Colonic mucosa (tissue), 4 donors: ENCODE results near the gene IGFBP3. TPM values are rescaled to one million over a fixed set of nuclear protein-coding genes. Genes with fewer than 3 reads are reported as not detected.

ENCODE experiments used
- DNase-seq: peaks from one replicate; pipeline ENCODE4 v3.0.0-alpha.2; 2020
- H3K27ac ChIP-seq: fragments of 200-600 bp; one replicate; pipeline ENCODE4 v1.8.0; 2021
- H3K27me3 ChIP-seq: fragments of 200-600 bp; one replicate; pipeline ENCODE4 v1.8.0; 2021
- H3K36me3 ChIP-seq: fragments of 200-600 bp; one replicate; pipeline ENCODE4 v1.8.0; 2021
- H3K4me1 ChIP-seq: fragments of 200-600 bp; one replicate; pipeline ENCODE4 v1.8.0; 2021; ENCODE audit warnings: mild to moderate bottlenecking
- H3K4me3 ChIP-seq: fragments of 200-600 bp; one replicate; pipeline ENCODE4 v1.8.0; 2021
- H3K9ac ChIP-seq, 2 donors: one replicate each; pipeline ENCODE4 v1.7.0; 2013; ENCODE audit warnings: control low read depth in 2 of 2, low read depth in 2 of 2, low read length in 2 of 2
- H3K9me3 ChIP-seq: fragments of 200-600 bp; one replicate; pipeline ENCODE4 v1.8.0; 2021
- intact Hi-C: fragments of 100-400 bp; cut with DNase I; formaldehyde crosslinking; loops from one replicate; pipeline ENCODE4 v1.14.1; 2022
- total RNA-seq, 2 donors: library from RNA; stranded (reverse); fragmentation: NEBNext Ultra II Directional in 1 of 2; extraction: Animal tissue kit (Norgen Biotek cat#: 25700) in 1 of 2; gene quantifications; one replicate each; pipeline ENCODE4 v1.2.1, GENCODE V29; 2021
- TF ChIP-seq, protein P1 (sequence below): fragments of 200-600 bp; IDR thresholded peaks from one replicate; pipeline ENCODE4 v1.8.0; 2022; ENCODE audit warnings: antibody characterized with exemption, mild to moderate bottlenecking
- donor health status: healthy.
- donor health status: DM: no; HTN: no; CAD: no.
- donor health status: DM: no; HTN: no; CAD: no.

The IGFBP3 gene
- total RNA-seq, 2 donors from 2014 or later = 23.2 to 36.9 TPM

DNA sequence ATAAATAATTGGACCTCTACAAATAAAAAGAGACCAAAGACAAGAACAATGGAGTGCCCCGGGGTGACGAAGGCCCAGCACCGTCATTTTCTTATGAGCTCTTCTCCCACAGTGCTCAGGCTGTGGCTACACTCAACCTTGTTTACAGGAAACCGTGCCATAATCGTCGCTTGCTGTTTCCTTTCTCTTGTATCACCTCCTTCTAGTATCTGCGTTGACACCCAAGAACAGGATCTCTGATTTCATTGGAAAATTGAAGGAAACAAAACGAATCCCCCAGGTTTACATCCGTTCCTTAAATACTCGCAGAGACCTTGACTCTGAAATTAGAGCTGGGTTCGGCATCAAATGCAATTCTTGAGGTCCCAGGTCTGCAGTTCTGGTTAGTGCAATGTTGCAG is 1.7 kb upstream of the IGFBP3 start:
- DNase-seq = no peak

DNA sequence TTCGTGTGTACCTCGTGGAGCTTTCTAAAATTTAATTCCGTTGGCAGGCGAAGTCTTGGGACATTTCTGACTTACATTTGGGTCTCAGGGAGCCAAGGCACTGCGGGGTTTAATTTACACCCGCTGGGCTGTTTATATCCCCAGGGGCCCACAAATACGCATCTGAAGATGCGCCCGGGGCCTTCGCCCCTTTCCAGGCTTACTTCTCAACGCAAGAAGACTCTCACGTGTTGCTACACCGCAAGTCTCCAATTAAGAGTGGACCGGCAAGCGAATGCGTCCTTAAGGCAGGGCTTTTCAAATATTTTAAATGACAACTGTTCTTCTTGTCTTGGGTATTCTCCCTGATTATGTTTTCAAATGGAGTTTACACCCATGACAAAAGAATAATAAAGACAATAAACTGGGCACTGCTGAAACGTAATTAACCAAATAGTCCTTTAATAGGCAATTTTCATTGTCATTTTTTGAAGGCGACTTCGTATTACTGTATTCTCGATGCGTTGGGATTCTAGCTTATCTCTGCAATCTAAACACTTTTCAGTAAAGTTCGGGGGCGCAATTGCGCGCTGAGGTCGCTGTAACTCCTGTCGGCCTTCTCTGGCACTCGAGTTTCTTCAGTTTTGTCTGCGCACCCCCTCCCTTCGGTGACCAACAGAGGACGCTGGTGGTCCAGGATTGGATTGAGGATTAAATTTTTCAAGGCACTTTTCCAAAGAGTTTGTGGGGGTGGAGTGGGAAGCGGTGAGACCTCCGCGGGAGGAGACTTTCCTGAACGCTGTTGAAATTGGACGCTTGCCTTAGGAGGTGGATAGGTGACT is 837 bp upstream of the IGFBP3 start:
- Histone ChIP-seq H3K4me3 (peak overlapping the region; percentile 26), H3K27ac (no peak overlapping the region), H3K27me3 (peaks cover 37% of the 10 kb centered on the region), H3K36me3 (no peaks in the 10 kb centered on the region), H3K9me3 (no peaks in the 10 kb centered on the region), H3K4me1 (no peaks in the 10 kb centered on the region), H3K9ac (no peak overlapping the region)
- DNase-seq = peak; percentile 59
- intact Hi-C loops = no loop called here
- TF ChIP-seq, protein P1, sequence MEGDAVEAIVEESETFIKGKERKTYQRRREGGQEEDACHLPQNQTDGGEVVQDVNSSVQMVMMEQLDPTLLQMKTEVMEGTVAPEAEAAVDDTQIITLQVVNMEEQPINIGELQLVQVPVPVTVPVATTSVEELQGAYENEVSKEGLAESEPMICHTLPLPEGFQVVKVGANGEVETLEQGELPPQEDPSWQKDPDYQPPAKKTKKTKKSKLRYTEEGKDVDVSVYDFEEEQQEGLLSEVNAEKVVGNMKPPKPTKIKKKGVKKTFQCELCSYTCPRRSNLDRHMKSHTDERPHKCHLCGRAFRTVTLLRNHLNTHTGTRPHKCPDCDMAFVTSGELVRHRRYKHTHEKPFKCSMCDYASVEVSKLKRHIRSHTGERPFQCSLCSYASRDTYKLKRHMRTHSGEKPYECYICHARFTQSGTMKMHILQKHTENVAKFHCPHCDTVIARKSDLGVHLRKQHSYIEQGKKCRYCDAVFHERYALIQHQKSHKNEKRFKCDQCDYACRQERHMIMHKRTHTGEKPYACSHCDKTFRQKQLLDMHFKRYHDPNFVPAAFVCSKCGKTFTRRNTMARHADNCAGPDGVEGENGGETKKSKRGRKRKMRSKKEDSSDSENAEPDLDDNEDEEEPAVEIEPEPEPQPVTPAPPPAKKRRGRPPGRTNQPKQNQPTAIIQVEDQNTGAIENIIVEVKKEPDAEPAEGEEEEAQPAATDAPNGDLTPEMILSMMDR = peak; percentile 62

More for the DNA sequence above, 1.7 kb upstream of the IGFBP3 start:
- Histone ChIP-seq H3K27ac (no peak overlapping the region), H3K4me3 (no peak overlapping the region), H3K9ac (no peak overlapping the region), H3K4me1 (no peaks in the 10 kb centered on the region), H3K36me3 (no peaks in the 10 kb centered on the region), H3K27me3 (peaks cover 37% of the 10 kb centered on the region), H3K9me3 (no peaks in the 10 kb centered on the region)
- intact Hi-C loops = no loop called here
- TF ChIP-seq, protein P1 = no peak

DNA sequence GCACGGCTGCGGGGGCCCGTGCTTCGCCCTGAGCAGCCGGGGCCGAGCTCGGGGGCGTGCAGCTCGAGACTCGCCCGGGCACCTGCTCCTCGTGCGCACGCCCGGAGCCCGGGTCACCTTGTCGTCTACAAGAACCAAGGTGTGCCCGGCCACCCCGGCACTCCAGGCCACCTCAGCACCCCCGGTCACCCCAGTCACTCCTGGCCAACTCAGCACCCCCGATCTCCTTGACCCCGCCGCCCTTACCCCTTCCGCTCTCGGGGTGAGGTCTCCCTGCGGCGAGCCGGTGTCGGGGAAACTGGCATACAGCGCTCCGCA is 268 bp upstream of the IGFBP3 start:
- Histone ChIP-seq H3K4me3 (peak overlapping the region; percentile 26), H3K9me3 (no peaks in the 10 kb centered on the region), H3K27ac (no peak overlapping the region), H3K4me1 (no peaks in the 10 kb centered on the region), H3K9ac (no peak overlapping the region), H3K27me3 (peaks cover 37% of the 10 kb centered on the region), H3K36me3 (no peaks in the 10 kb centered on the region)
- intact Hi-C loops = no loop called here
- no peak for DNase-seq
- TF ChIP-seq, protein P1 = no peak

DNA sequence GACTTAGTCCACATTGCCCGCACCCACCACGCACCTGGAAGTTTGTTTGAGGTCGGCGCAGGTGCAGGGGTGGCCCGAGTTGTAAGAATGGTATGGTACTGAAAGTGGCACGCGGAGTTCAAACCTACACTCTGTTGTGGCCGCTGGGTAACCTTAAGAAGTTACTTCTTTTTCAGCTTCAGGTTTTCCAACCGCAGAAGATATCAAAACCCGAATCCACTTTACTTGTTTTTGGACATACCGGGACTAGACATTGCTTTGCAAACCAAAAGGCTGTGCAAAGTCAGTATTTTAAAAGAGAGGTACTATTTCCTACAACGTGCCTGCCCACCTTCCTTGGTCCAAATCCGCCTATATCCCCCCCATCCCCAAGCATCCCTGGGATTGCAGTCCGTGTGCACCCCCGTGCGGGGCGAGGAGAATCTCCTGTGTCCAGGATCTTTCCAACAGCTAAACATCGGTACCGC is 1.0 kb downstream of the IGFBP3 start:
- TF ChIP-seq, protein P1 = no peak
- DNase-seq = no peak
- intact Hi-C loops = loop anchor here (5.0 kb wide), 2 partner anchors 432 to 1332 kb away; no protein-coding TSS in a partner anchor
- Histone ChIP-seq H3K27me3 (peaks cover 37% of the 10 kb centered on the region), H3K4me1 (no peaks in the 10 kb centered on the region), H3K9me3 (no peaks in the 10 kb centered on the region), H3K36me3 (no peaks in the 10 kb centered on the region), H3K9ac (no peak overlapping the region), H3K27ac (no peak overlapping the region), H3K4me3 (peak overlapping the region; percentile 26)

DNA sequence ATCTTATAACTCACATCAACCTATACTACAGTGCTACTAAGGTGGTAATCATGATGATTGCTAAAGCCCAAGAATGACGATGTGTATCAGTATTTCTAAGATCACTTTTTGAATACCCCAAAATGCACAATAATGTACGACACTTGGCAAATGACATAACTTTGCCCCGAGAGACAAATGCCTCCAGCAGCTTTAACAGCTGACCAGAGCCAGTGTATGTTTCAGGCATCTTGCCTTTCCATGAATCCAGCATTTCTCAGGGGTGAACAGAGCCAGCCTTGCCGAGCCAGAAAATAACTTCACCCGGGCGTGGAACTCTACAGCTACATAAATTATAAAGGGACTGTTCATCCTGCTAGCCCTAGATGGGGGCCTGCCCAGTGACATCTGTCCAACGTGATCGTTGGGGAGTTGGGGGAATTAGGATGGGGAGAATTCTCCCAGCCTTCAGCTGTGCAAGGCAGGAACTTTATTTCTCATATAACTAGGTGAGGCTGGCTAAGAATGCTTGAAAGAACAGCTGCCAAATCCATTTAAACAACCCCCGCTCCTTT is 1.8 kb downstream of the IGFBP3 start:
- H3K36me3 ChIP-seq = no peaks in the 10 kb centered on the region
- H3K9me3 ChIP-seq = no peaks in the 10 kb centered on the region
- no peaks in the 10 kb centered on the region for H3K4me1 ChIP-seq
- no peak overlapping the region for H3K9ac ChIP-seq
- DNase-seq = no peak
- intact Hi-C loops = loop anchor here (5.0 kb wide), 2 partner anchors 433 to 1333 kb away; no protein-coding TSS in a partner anchor
- H3K4me3 ChIP-seq = no peak overlapping the region
- TF ChIP-seq, protein P1 = no peak
- H3K27me3 ChIP-seq = peaks cover 37% of the 10 kb centered on the region
- no peak overlapping the region for H3K27ac ChIP-seq
